ENCODE data around the gene MKLN1.

Gene MKLN1

GRCh38 chr7:131346885-131347592 lies 19.4 kb downstream of the MKLN1 start:
- Histone ChIP-seq H3K4me3 (ENCODE audit: insufficient read depth, low read depth, low read length, poor library complexity, severe bottlenecking) (no peak overlapping the region), H3K27ac (ENCODE audit: insufficient read depth, low read length, poor library complexity, severe bottlenecking) (no peak overlapping the region), H3K36me3 (ENCODE audit: control insufficient read depth, insufficient read depth, low read length) (no peaks in the 10 kb centered on the region), H3K9me3 (ENCODE audit: control insufficient read depth, low read length) (no peaks in the 10 kb centered on the region), H3K4me1 (ENCODE audit: control insufficient read depth, insufficient read depth, low read length, poor library complexity, severe bottlenecking) (no peaks in the 10 kb centered on the region), H3K27me3 (replicated peaks; ENCODE audit: control insufficient read depth, insufficient read depth, low read length, poor library complexity, severe bottlenecking) (no peaks in the 10 kb centered on the region)
- no peak for DNase-seq

- no peak overlapping the region for H3K27ac ChIP-seq (ENCODE audit: insufficient read depth, low read length, poor library complexity, severe bottlenecking)
- no peak overlapping the region for H3K4me3 ChIP-seq (ENCODE audit: insufficient read depth, low read depth, low read length, poor library complexity, severe bottlenecking)
- DNase-seq, result no peak
- H3K36me3 ChIP-seq (ENCODE audit: control insufficient read depth, insufficient read depth, low read length), result no peaks in the 10 kb centered on the region
- H3K9me3 ChIP-seq (ENCODE audit: control insufficient read depth, low read length), result no peaks in the 10 kb centered on the region
- H3K27me3 ChIP-seq (replicated peaks; ENCODE audit: control insufficient read depth, insufficient read depth, low read length, poor library complexity, severe bottlenecking), result no peaks in the 10 kb centered on the region
- no peaks in the 10 kb centered on the region for H3K4me1 ChIP-seq (ENCODE audit: control insufficient read depth, insufficient read depth, low read length, poor library complexity, severe bottlenecking)
Measured at GRCh38 chr7:131352032-131352431, 24.4 kb downstream of the MKLN1 start.

GRCh38 chr7:131354390-131354789 lies 26.7 kb downstream of the MKLN1 start:
- H3K9me3 ChIP-seq (ENCODE audit: control insufficient read depth, low read length), result no peaks in the 10 kb centered on the region
- no peak for DNase-seq
- peaks cover under 1% of the 10 kb centered on the region for H3K4me1 ChIP-seq (ENCODE audit: control insufficient read depth, insufficient read depth, low read length, poor library complexity, severe bottlenecking)

GRCh38 chr7:131355917-131356777 lies 28.5 kb downstream of the MKLN1 start:
- H3K4me1 ChIP-seq (ENCODE audit: control insufficient read depth, insufficient read depth, low read length, poor library complexity, severe bottlenecking), result peaks cover 5% of the 10 kb centered on the region
- no peaks in the 10 kb centered on the region for H3K9me3 ChIP-seq (ENCODE audit: control insufficient read depth, low read length)
- no peak overlapping the region for H3K27ac ChIP-seq (ENCODE audit: insufficient read depth, low read length, poor library complexity, severe bottlenecking)
- no peaks in the 10 kb centered on the region for H3K36me3 ChIP-seq (ENCODE audit: control insufficient read depth, insufficient read depth, low read length)
- H3K4me3 ChIP-seq (ENCODE audit: insufficient read depth, low read depth, low read length, poor library complexity, severe bottlenecking), result no peak overlapping the region
- no peaks in the 10 kb centered on the region for H3K27me3 ChIP-seq (replicated peaks; ENCODE audit: control insufficient read depth, insufficient read depth, low read length, poor library complexity, severe bottlenecking)
- no peak for DNase-seq

More at GRCh38 chr7:131354390-131354789, 26.7 kb downstream of the MKLN1 start:
- no peaks in the 10 kb centered on the region for H3K36me3 ChIP-seq (ENCODE audit: control insufficient read depth, insufficient read depth, low read length)
- H3K27me3 ChIP-seq (replicated peaks; ENCODE audit: control insufficient read depth, insufficient read depth, low read length, poor library complexity, severe bottlenecking), result no peaks in the 10 kb centered on the region
- H3K27ac ChIP-seq (ENCODE audit: insufficient read depth, low read length, poor library complexity, severe bottlenecking), result no peak overlapping the region
- H3K4me3 ChIP-seq (ENCODE audit: insufficient read depth, low read depth, low read length, poor library complexity, severe bottlenecking), result no peak overlapping the region

- no peaks in the 10 kb centered on the region for H3K9me3 ChIP-seq (ENCODE audit: control insufficient read depth, low read length)
- peaks cover 11% of the 10 kb centered on the region for H3K4me1 ChIP-seq (ENCODE audit: control insufficient read depth, insufficient read depth, low read length, poor library complexity, severe bottlenecking)
- H3K27ac ChIP-seq (ENCODE audit: insufficient read depth, low read length, poor library complexity, severe bottlenecking), result no peak overlapping the region
- no peaks in the 10 kb centered on the region for H3K36me3 ChIP-seq (ENCODE audit: control insufficient read depth, insufficient read depth, low read length)
- H3K4me3 ChIP-seq (ENCODE audit: insufficient read depth, low read depth, low read length, poor library complexity, severe bottlenecking), result no peak overlapping the region
- no peak for DNase-seq
- H3K27me3 ChIP-seq (replicated peaks; ENCODE audit: control insufficient read depth, insufficient read depth, low read length, poor library complexity, severe bottlenecking), result no peaks in the 10 kb centered on the region
Measured at GRCh38 chr7:131357282-131357880, 29.7 kb downstream of the MKLN1 start.

GRCh38 chr7:131358636-131359035 lies 31.0 kb downstream of the MKLN1 start:
- DNase-seq, result no peak
- H3K4me1 ChIP-seq (ENCODE audit: control insufficient read depth, insufficient read depth, low read length, poor library complexity, severe bottlenecking), result peaks cover 11% of the 10 kb centered on the region
- H3K27ac ChIP-seq (ENCODE audit: insufficient read depth, low read length, poor library complexity, severe bottlenecking), result no peak overlapping the region
- H3K4me3 ChIP-seq (ENCODE audit: insufficient read depth, low read depth, low read length, poor library complexity, severe bottlenecking), result no peak overlapping the region
- H3K36me3 ChIP-seq (ENCODE audit: control insufficient read depth, insufficient read depth, low read length), result no peaks in the 10 kb centered on the region
- no peaks in the 10 kb centered on the region for H3K27me3 ChIP-seq (replicated peaks; ENCODE audit: control insufficient read depth, insufficient read depth, low read length, poor library complexity, severe bottlenecking)
- H3K9me3 ChIP-seq (ENCODE audit: control insufficient read depth, low read length), result no peaks in the 10 kb centered on the region

GRCh38 chr7:131359136-131359776 lies 31.6 kb downstream of the MKLN1 start:
- no peak overlapping the region for H3K27ac ChIP-seq (ENCODE audit: insufficient read depth, low read length, poor library complexity, severe bottlenecking)
- peaks cover 11% of the 10 kb centered on the region for H3K4me1 ChIP-seq (ENCODE audit: control insufficient read depth, insufficient read depth, low read length, poor library complexity, severe bottlenecking)
- no peak for DNase-seq
- no peaks in the 10 kb centered on the region for H3K36me3 ChIP-seq (ENCODE audit: control insufficient read depth, insufficient read depth, low read length)
- no peak overlapping the region for H3K4me3 ChIP-seq (ENCODE audit: insufficient read depth, low read depth, low read length, poor library complexity, severe bottlenecking)
- no peaks in the 10 kb centered on the region for H3K27me3 ChIP-seq (replicated peaks; ENCODE audit: control insufficient read depth, insufficient read depth, low read length, poor library complexity, severe bottlenecking)
- H3K9me3 ChIP-seq (ENCODE audit: control insufficient read depth, low read length), result no peaks in the 10 kb centered on the region

- no peaks in the 10 kb centered on the region for H3K9me3 ChIP-seq (ENCODE audit: control insufficient read depth, low read length)
- DNase-seq, result no peak
- H3K27me3 ChIP-seq (replicated peaks; ENCODE audit: control insufficient read depth, insufficient read depth, low read length, poor library complexity, severe bottlenecking), result no peaks in the 10 kb centered on the region
- H3K4me3 ChIP-seq (ENCODE audit: insufficient read depth, low read depth, low read length, poor library complexity, severe bottlenecking), result no peak overlapping the region
- no peaks in the 10 kb centered on the region for H3K36me3 ChIP-seq (ENCODE audit: control insufficient read depth, insufficient read depth, low read length)
- H3K27ac ChIP-seq (ENCODE audit: insufficient read depth, low read length, poor library complexity, severe bottlenecking), result no peak overlapping the region
- peaks cover 11% of the 10 kb centered on the region for H3K4me1 ChIP-seq (ENCODE audit: control insufficient read depth, insufficient read depth, low read length, poor library complexity, severe bottlenecking)
Measured at GRCh38 chr7:131363719-131364118, 36.0 kb downstream of the MKLN1 start.

- H3K36me3 ChIP-seq (ENCODE audit: control insufficient read depth, insufficient read depth, low read length), result no peaks in the 10 kb centered on the region
- no peak for DNase-seq
- H3K9me3 ChIP-seq (ENCODE audit: control insufficient read depth, low read length), result no peaks in the 10 kb centered on the region
- H3K27me3 ChIP-seq (replicated peaks; ENCODE audit: control insufficient read depth, insufficient read depth, low read length, poor library complexity, severe bottlenecking), result no peaks in the 10 kb centered on the region
- no peak overlapping the region for H3K4me3 ChIP-seq (ENCODE audit: insufficient read depth, low read depth, low read length, poor library complexity, severe bottlenecking)
- H3K27ac ChIP-seq (ENCODE audit: insufficient read depth, low read length, poor library complexity, severe bottlenecking), result no peak overlapping the region
- peaks cover 9% of the 10 kb centered on the region for H3K4me1 ChIP-seq (ENCODE audit: control insufficient read depth, insufficient read depth, low read length, poor library complexity, severe bottlenecking)
Measured at GRCh38 chr7:131364767-131365344, 37.2 kb downstream of the MKLN1 start.
